GM18526 (cell line): ENCODE measurements around the gene TPM2.
A peak's percentile ranks its signal among the peaks of the same experiment; 100 is the strongest.

ENCODE experiments used
- POLR2A ChIP-seq: IDR thresholded peaks from 3 replicates; pipeline ENCODE4 v1.6.1; 2011; ENCODE audit not compliant: insufficient read length; ENCODE audit errors: extremely low read depth

Gene TPM2

GRCh38 chr9:35660966-35661415 is 28.7 kb downstream of the TPM2 start:
- no peak for TF ChIP-seq POLR2A

GRCh38 chr9:35659340-35659739 is 30.4 kb downstream of the TPM2 start:
- no peak for TF ChIP-seq POLR2A

DNA sequence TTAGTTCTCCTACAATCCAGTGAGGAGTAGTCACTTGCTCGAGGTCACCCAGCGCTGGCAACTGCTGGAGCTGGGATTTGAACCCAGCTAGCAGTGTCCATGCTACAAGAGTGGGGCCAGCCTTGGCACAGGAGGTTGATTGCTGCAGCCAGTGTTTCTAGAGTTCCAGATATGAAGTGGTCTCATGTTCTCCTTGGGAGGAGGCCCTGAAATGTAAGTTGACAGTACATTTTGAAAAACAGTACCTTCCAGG is 30.8 kb downstream of the TPM2 start:
- TF ChIP-seq POLR2A: no peak

DNA sequence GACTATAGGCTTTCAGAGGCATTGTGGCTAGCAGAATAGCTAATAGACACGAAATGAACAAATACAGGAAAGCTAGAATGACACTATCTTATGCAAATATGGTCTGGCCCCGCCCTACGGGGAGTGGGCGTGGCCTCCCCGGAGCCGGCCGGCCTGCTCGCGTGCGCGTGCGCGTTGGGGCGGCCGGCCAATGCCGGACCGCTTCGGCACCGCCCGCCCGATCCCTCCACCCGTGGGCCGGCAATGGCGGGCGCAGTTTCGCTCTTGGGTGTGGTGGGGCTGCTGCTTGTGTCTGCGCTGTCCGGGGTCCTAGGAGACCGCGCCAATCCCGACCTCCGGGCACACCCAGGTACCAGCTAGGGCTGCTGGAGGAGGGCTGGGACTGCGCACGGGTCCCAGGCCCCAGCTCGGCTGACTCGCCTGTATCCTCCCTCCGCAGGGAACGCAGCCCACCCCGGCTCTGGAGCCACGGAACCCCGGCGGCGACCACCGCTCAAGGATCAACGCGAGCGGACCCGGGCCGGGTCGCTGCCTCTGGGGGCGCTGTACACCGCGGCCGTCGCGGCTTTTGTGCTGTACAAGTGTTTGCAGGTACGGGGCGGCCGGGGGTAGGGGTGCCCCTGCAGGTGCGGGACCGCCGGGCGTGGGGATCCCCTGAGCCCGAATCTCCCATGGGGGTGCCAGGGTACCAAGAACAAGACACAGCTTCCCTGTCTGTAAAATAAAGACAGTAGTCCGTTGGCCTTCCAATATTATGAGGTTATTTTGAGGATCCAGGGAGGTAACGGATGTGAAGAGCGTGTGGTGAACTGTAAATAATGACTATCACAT is 31.4 kb downstream of the TPM2 start, which contains the start of gene CCDC107:
CCDC107 (plus strand) TSS at position 156 of the 831 bp plus-strand sequence; CDS start at position 244, 88 bp downstream.
- TF ChIP-seq POLR2A: peak; percentile 88

DNA sequence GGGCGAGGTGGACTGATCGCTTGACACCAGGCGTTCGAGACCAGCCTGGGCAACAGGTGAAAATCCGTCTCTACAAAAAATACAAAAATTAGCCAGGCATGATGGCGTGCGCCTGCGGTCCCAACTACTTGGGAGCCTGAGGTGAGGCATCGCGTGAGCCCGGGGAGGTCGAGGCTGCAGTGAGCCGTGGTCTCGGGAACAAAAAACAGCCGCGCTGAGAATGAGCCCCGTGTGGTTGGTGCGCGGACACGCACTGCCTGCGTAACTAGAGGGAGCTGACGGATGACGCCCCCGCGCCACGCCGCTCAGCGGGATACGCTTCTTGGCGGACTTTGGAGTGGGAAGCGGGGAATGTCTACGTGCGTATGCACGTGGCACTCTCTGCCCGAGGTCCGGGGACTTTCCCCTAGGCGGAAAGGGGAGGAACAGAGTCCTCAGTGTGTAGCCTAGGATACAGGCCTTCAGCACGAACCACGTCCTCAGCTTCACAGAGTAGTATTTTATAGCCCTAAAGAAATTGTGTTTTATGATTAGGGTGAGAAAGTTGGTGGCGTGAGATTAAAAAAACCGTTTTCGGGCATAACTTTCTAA is 32.1 kb downstream of the TPM2 start, which contains the start of gene RMRP:
RMRP (minus strand) TSS at position 474 of the 591 bp plus-strand sequence.
- peak; percentile 24 for TF ChIP-seq POLR2A

- TF ChIP-seq POLR2A: no peak
Measured at GRCh38 chr9:35656831-35657545, 32.7 kb downstream of the TPM2 start.

- no peak for TF ChIP-seq POLR2A
Measured at GRCh38 chr9:35656348-35656747, 33.4 kb downstream of the TPM2 start.

DNA sequence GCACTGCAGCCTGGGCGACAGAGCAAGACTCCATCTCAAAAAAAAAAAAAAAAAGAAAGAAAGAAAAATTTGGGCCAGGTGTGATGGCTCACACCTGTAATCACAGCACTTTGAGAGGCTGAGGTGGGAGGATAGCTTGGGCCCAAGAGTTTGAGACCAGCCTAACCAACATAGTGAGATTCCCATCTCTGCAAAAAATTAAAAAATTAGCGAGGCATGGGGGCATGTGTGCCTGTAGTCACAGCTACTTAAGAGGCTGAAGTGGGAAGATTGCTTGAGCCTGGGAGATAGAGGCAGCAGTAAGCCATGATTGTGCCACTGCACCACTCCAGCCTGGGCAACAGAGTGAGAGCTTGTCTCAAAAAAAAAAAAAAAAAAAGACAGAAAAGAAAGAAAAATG is 36.1 kb downstream of the TPM2 start:
- TF ChIP-seq POLR2A: no peak

- no peak for TF ChIP-seq POLR2A
Measured at GRCh38 chr9:35652829-35653209, 36.9 kb downstream of the TPM2 start.

DNA sequence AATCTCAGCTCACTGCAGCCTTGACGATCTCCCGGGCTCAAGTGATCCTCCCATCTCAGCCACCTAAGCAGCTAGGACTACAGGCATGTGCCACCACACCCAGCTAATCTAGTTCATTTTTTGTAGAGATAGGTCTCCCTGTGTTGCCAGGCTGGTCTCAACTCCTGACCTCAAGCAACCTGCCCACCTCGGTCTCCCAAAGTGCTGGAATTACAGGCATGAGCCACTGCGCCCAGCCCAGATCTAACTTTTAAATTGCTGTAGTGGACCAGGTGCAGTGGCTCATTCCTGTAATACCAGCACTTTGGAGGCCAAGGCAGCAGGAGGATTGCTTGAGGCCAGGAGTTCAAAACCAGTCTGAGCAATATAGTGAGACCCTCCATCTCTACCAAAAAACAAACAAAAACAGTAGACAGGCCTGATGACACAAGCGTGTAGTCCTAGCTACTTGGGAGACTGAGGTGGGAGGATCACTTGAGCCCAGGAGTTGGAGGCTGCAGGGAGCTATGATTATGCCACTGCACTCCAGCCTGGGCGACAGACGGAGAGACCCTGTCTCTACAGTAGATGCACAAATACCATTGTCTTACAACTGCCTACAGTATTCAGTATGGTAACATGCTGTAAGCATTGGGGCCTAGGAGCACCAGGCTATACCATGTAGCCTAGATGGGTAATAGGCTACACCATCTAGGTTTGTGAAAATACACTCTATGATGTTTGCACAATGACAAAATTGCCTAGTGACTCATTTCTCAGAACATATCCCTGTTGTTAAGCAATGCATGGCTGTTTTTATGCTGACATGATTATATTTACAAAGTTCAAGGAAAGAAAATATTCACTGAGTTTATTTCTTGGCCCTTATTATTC is 37.5 kb downstream of the TPM2 start:
- TF ChIP-seq POLR2A: no peak

DNA sequence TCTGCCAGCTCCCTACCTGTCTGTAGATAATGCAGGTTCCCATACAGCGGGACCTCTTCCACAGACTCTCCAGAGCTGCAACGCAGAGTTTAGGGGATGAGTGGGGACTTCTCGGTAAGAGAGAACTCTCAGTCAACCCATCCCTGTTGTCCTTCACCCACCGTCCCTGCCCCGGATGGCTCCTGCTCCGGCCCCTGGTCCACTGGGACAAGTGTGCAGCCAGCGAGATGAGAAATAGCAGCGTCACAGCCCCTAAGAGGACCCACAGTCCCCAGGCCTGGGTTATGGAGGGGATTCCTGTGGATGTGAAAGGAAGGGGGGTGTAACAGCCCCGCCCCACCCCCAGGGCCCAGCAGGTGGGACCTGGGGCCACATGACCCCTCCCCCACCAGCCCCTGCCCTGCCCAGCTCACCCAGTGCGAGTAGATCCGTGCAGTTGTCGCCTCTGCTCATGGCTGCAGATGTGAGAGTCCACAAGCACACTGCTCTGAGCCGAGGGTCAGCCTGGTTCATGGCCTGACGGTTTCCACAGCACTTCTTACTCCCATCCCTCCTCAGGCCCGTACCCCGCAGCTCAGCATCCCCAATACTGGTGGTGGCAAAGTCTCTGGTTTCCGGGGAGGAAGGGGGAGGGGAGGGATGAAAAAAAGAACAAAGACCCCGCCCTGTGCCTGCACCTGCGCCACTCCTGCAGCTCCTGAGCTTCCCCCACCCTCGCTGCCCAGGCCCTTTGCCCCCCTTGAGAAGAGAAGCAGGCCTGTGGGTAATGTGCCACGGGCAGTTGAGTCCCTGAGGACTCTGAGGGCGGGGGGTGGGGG is 39.2 kb downstream of the TPM2 start, which contains the start of gene SIT1:
SIT1 (minus strand) TSS at position 591 of the 818 bp plus-strand sequence; CDS start at position 513, 78 bp downstream.
- TF ChIP-seq POLR2A: peak; percentile 52

- peak; percentile 45 for TF ChIP-seq POLR2A
Measured at GRCh38 chr9:35649431-35650340, 40.0 kb downstream of the TPM2 start.

DNA sequence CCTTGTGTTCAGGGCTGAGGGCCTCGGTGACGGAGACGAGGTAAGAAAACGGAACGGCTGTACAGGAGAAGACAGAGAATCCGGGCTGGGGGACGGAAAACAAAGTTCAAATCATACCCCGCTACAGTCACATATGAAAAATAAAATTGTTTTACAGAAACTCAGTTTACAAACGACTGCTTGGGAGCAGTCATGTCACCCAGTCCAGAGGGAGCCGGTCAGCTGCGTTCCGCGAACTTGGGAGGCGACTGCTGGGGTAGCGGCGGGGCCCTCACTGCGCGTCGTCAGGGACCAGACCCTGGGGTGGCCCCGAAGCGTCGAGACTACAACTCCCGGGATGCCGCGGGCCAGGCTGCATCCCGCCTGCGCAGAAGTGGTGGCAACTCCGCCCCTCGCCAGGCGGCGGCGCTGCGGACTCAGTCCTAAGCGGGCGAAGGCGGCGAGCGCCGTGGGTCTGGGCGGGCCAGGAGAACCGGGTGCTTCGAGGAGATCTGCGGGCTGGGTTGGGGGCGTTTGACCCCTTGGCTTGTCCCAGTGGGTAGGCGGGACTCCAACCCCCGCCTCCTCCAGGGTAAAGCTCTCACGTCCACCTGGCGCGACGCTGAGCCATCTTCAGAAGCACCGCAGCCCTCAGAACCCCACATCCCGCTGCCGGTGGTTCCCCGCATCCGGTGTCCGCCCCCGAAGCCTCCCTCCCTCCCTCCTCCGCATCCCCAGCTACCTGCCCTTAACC is 43.0 kb downstream of the TPM2 start:
- peak; percentile 64 for TF ChIP-seq POLR2A

DNA sequence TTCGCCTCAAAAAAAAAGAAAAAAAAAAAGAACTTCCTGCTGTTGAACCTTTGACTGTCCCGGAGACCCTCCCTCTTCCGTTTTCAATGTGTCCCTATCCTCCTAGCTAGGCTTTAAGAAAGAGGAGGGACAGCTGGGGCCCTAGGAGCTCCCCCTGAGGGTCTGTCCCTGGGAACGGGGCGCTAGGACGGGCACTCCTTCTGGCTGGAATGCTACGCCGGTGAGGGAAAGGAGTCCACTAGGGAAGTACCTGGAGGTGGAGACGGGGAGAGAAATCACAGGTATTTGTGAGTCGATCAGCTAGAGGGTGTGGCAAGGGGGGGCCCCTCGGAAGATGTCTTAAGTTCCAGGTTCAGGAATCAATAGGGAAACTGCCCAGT is 43.6 kb downstream of the TPM2 start:
- no peak for TF ChIP-seq POLR2A
